Measurements from ENCODE around the gene GDPD1.

DNA sequence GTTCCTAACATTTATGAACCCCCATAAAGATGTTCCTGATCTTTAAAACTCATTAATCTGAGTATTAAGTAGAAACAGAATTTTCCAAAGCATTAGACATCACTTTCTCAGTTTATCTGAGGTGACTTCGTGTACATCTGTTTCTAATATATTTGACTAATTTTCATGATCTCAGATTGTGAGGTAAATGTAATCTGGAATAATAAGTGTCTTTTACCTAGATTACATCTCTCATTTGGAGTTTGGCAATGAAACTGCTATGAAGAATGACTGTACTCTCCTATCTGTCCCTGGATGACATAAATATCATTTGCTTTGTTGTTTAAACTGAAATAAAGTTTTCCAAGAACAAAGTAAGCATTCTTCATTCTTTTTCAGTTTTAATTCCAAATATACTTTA, 55.3 kb downstream of the GDPD1 start:
- TF ChIP-seq ZNF302 (tag by site-specific recombination; IDR thresholded peaks at IDR 0.05; ENCODE audit: low read depth) (no peak), SALL2 (tag by site-specific recombination; IDR thresholded peaks at IDR 0.05; ENCODE audit: borderline replicate concordance) (no peak), ZNF585B (tag by site-specific recombination; IDR thresholded peaks at IDR 0.05) (no peak), ZNF629 (tag by site-specific recombination; IDR thresholded peaks at IDR 0.05) (no peak), ZNF660 (tag by site-specific recombination; IDR thresholded peaks at IDR 0.05) (no peak), OSR2 (tag by site-specific recombination; IDR thresholded peaks at IDR 0.05) (no peak), ZNF768 (tag by site-specific recombination; IDR thresholded peaks at IDR 0.05) (no peak), KLF10 (tag by site-specific recombination; IDR thresholded peaks at IDR 0.05) (no peak)
- TF ChIP-seq, protein P1, sequence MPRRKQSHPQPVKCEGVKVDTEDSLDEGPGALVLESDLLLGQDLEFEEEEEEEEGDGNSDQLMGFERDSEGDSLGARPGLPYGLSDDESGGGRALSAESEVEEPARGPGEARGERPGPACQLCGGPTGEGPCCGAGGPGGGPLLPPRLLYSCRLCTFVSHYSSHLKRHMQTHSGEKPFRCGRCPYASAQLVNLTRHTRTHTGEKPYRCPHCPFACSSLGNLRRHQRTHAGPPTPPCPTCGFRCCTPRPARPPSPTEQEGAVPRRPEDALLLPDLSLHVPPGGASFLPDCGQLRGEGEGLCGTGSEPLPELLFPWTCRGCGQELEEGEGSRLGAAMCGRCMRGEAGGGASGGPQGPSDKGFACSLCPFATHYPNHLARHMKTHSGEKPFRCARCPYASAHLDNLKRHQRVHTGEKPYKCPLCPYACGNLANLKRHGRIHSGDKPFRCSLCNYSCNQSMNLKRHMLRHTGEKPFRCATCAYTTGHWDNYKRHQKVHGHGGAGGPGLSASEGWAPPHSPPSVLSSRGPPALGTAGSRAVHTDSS (tag by site-specific recombination; IDR thresholded peaks at IDR 0.05), result no peak
- TF ChIP-seq, protein P2, sequence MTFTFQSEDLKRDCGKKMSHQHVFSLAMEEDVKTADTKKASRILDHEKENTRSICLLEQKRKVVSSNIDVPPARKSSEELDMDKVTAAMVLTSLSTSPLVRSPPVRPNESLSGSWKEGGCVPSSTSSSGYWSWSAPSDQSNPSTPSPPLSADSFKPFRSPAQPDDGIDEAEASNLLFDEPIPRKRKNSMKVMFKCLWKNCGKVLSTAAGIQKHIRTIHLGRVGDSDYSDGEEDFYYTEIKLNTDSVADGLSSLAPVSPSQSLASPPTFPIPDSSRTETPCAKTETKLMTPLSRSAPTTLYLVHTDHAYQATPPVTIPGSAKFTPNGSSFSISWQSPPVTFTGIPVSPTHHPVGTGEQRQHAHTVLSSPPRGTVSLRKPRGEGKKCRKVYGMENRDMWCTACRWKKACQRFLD (tag by site-specific recombination; IDR thresholded peaks at IDR 0.05), result no peak
- TF ChIP-seq, protein P3, sequence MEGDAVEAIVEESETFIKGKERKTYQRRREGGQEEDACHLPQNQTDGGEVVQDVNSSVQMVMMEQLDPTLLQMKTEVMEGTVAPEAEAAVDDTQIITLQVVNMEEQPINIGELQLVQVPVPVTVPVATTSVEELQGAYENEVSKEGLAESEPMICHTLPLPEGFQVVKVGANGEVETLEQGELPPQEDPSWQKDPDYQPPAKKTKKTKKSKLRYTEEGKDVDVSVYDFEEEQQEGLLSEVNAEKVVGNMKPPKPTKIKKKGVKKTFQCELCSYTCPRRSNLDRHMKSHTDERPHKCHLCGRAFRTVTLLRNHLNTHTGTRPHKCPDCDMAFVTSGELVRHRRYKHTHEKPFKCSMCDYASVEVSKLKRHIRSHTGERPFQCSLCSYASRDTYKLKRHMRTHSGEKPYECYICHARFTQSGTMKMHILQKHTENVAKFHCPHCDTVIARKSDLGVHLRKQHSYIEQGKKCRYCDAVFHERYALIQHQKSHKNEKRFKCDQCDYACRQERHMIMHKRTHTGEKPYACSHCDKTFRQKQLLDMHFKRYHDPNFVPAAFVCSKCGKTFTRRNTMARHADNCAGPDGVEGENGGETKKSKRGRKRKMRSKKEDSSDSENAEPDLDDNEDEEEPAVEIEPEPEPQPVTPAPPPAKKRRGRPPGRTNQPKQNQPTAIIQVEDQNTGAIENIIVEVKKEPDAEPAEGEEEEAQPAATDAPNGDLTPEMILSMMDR (tag by site-specific recombination; IDR thresholded peaks at IDR 0.05), result no peak
- TF ChIP-seq, protein P4, sequence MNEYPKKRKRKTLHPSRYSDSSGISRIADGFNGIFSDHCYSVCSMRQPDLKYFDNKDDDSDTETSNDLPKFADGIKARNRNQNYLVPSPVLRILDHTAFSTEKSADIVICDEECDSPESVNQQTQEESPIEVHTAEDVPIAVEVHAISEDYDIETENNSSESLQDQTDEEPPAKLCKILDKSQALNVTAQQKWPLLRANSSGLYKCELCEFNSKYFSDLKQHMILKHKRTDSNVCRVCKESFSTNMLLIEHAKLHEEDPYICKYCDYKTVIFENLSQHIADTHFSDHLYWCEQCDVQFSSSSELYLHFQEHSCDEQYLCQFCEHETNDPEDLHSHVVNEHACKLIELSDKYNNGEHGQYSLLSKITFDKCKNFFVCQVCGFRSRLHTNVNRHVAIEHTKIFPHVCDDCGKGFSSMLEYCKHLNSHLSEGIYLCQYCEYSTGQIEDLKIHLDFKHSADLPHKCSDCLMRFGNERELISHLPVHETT (tag by site-specific recombination; IDR thresholded peaks at IDR 0.05), result no peak
- TF ChIP-seq, protein P5, sequence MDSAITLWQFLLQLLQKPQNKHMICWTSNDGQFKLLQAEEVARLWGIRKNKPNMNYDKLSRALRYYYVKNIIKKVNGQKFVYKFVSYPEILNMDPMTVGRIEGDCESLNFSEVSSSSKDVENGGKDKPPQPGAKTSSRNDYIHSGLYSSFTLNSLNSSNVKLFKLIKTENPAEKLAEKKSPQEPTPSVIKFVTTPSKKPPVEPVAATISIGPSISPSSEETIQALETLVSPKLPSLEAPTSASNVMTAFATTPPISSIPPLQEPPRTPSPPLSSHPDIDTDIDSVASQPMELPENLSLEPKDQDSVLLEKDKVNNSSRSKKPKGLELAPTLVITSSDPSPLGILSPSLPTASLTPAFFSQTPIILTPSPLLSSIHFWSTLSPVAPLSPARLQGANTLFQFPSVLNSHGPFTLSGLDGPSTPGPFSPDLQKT (IDR thresholded peaks at IDR 0.05; ENCODE audit: borderline replicate concordance, low read depth, low read length), result no peak
- TF ChIP-seq, protein P6, sequence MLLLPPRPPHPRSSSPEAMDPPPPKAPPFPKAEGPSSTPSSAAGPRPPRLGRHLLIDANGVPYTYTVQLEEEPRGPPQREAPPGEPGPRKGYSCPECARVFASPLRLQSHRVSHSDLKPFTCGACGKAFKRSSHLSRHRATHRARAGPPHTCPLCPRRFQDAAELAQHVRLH (tag by site-specific recombination; IDR thresholded peaks at IDR 0.05), result no peak
